Peyer's patch (tissue), 4 donors: ENCODE data around the gene LZTS3.

Experiments used
- POLR2A ChIP-seq, 2 donors: fragments of 450-650 bp; IDR thresholded peaks; one replicate each; pipeline ENCODE4 v1.5.1; 2017; ENCODE audit warnings: antibody characterized with exemption in 2 of 2, mild to moderate bottlenecking in 2 of 2, moderate library complexity in 2 of 2
- TF ChIP-seq, protein P1 (sequence below), 6 experiments: fragments of 450-650 bp in 4 of 6; fragments of 200-600 bp in 2 of 6; sonication (generic) in 1 of 6; IDR thresholded peaks; one replicate each; pipeline ENCODE4 v1.5.1; 2017 to 2019; ENCODE audit warnings: antibody characterized with exemption in 6 of 6, mild to moderate bottlenecking in 3 of 6, moderate library complexity in 1 of 6

- TF ChIP-seq, protein P1, sequence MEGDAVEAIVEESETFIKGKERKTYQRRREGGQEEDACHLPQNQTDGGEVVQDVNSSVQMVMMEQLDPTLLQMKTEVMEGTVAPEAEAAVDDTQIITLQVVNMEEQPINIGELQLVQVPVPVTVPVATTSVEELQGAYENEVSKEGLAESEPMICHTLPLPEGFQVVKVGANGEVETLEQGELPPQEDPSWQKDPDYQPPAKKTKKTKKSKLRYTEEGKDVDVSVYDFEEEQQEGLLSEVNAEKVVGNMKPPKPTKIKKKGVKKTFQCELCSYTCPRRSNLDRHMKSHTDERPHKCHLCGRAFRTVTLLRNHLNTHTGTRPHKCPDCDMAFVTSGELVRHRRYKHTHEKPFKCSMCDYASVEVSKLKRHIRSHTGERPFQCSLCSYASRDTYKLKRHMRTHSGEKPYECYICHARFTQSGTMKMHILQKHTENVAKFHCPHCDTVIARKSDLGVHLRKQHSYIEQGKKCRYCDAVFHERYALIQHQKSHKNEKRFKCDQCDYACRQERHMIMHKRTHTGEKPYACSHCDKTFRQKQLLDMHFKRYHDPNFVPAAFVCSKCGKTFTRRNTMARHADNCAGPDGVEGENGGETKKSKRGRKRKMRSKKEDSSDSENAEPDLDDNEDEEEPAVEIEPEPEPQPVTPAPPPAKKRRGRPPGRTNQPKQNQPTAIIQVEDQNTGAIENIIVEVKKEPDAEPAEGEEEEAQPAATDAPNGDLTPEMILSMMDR (IDR thresholded peaks at IDR 0.05): no peak
- TF ChIP-seq POLR2A (IDR thresholded peaks at IDR 0.05): no peak
These were observed 39.2 kb downstream of the LZTS3 start for GRCh38 chr20:3134151-3134550.
